HCT116 (cell line): ENCODE data around the gene RETREG1. TPM values are rescaled to one million over a fixed set of nuclear protein-coding genes. Genes with fewer than 3 reads are reported as not detected.

Experiments
- ATAC-seq: fragments of 200-7000 bp; cut with Tn5 transposase; 2 replicates; pipeline ENCODE4 v1.9.1; 2020; ENCODE audit warnings: mild to moderate bottlenecking, moderate library complexity
- BruUV-seq: library from RNA; stranded (reverse); fragments of 400-500 nt; replicated peaks from 2 replicates; lab custom pipeline; 2021; lab: Mats Ljungman, UMichigan
- CTCF ChIA-PET: fragments of 300-600 bp; sonication (Branson Sonifier 250); formaldehyde crosslinking; loops from one replicate; lab custom pipeline; 2021; ENCODE audit warnings: antibody characterized with exemption; lab: Charles Lee
- POLR2A ChIA-PET: fragments of 300-600, 350-600 bp; sonication (Branson Sonifier 250); formaldehyde crosslinking; loops from one replicate; lab custom pipeline; 2021; ENCODE audit warnings: antibody characterized with exemption; lab: Charles Lee
- RAD21 ChIA-PET, 2 experiments: fragments of 300-600 bp; sonication (Branson Sonifier 250); formaldehyde crosslinking; loops; one replicate each; lab custom pipeline; 2023; ENCODE audit warnings: low total read pairs in 2 of 2; ENCODE audit not compliant: uncharacterized antibody in 2 of 2, unreplicated experiment in 2 of 2, low non-redundant PET in 1 of 2; lab: Charles Lee
- DNase-seq: peaks from one replicate; pipeline ENCODE4 v3.0.0-alpha.2; 2010; ENCODE audit warnings: low read depth, low spot score
- H2AFZ ChIP-seq: fragments of 200-600 bp; shearing (Covaris generic), sonication (generic); 2 replicates; pipeline ENCODE4 v1.6.1; 2017; ENCODE audit warnings: low read depth, mixed run types, mixed read lengths, antibody characterized with exemption, low read length; ENCODE audit not compliant: poor library complexity, severe bottlenecking
- H3K27ac ChIP-seq: 2 replicates; pipeline ENCODE4 v1.5.1; 2012; ENCODE audit warnings: low read depth, low read length
- H3K27me3 ChIP-seq: fragments of 200-600 bp; sonication (generic); 2 replicates; pipeline ENCODE4 v1.6.1; 2016; ENCODE audit warnings: mixed run types, low read length, mixed read lengths; ENCODE audit not compliant: insufficient read depth
- H3K36me3 ChIP-seq, 2 experiments: fragments of 200-500 bp in 1 of 2; fragments of 200-600 bp in 1 of 2; sonication (Bioruptor generic) in 1 of 2; sonication (generic) in 1 of 2; 2 replicates each; pipeline versions ENCODE4 v1.5.1 to v1.6.1; 2014 to 2016; ENCODE audit warnings: low read length in 2 of 2, inconsistent platforms in 1 of 2, mixed read lengths in 1 of 2, mixed run types in 1 of 2; ENCODE audit not compliant: insufficient read depth in 2 of 2, control insufficient read depth in 1 of 2
- H3K4me1 ChIP-seq, 2 experiments: fragments of 200-600 bp in 1 of 2; sonication (generic) in 1 of 2; 2 replicates each; pipeline versions ENCODE4 v1.5.1 to v1.6.1; 2012 to 2017; ENCODE audit warnings: low read length in 2 of 2, inconsistent platforms in 1 of 2, mild to moderate bottlenecking in 1 of 2, mixed read lengths in 1 of 2, mixed run types in 1 of 2, moderate library complexity in 1 of 2; ENCODE audit not compliant: insufficient read depth in 2 of 2, control insufficient read depth in 1 of 2
- H3K4me2 ChIP-seq: fragments of 200-600 bp; sonication (generic); 2 replicates; pipeline ENCODE4 v1.6.1; 2017; ENCODE audit warnings: mixed run types, low read length, mixed read lengths
- H3K4me3 ChIP-seq, 2 experiments: fragments of 200-600 bp in 1 of 2; sonication (generic) in 1 of 2; replicated peaks in 1 of 2; 2 replicates each; pipeline ENCODE4 v1.5.1; 2011 to 2016; ENCODE audit warnings: low read length in 2 of 2, control low read depth in 1 of 2, low read depth in 1 of 2, mild to moderate bottlenecking in 1 of 2, mixed read lengths in 1 of 2, mixed run types in 1 of 2
- H3K79me2 ChIP-seq: fragments of 200-600 bp; sonication (generic); 2 replicates; pipeline ENCODE4 v1.6.1; 2017; ENCODE audit warnings: mild to moderate bottlenecking, mixed run types, low read length, moderate library complexity, mixed read lengths; ENCODE audit not compliant: insufficient read depth
- H3K9ac ChIP-seq: fragments of 200-600 bp; sonication (generic); 2 replicates; pipeline ENCODE4 v1.6.1; 2016; ENCODE audit warnings: low read length, mixed read lengths
- H3K9me2 ChIP-seq: fragments of 200-600 bp; sonication (generic), shearing (Covaris generic); 2 replicates; pipeline ENCODE4 v1.6.1; 2017; ENCODE audit warnings: mixed run types, mild to moderate bottlenecking, moderate library complexity; ENCODE audit not compliant: insufficient read depth
- H3K9me3 ChIP-seq, 2 experiments: fragments of 200-500 bp in 1 of 2; fragments of 200-600 bp in 1 of 2; sonication (Bioruptor generic) in 1 of 2; sonication (generic) in 1 of 2; 2 replicates each; pipeline ENCODE4 v1.6.1; 2014 to 2017; ENCODE audit warnings: low read length in 2 of 2, mixed read lengths in 2 of 2, inconsistent platforms in 1 of 2, low read depth in 1 of 2, mild to moderate bottlenecking in 1 of 2, mixed run types in 1 of 2, moderate library complexity in 1 of 2; ENCODE audit not compliant: control insufficient read depth in 1 of 2, insufficient read depth in 1 of 2
- H4K20me1 ChIP-seq: fragments of 200-600 bp; sonication (generic), shearing (Covaris generic); 2 replicates; pipeline ENCODE4 v1.6.1; 2017; ENCODE audit warnings: mixed run types, mild to moderate bottlenecking, moderate library complexity; ENCODE audit not compliant: insufficient read depth
- ATF3 ChIP-seq: IDR thresholded peaks from 2 replicates; pipeline ENCODE4 v1.6.1; 2012
- CBX3 ChIP-seq: IDR thresholded peaks from 2 replicates; pipeline ENCODE4 v1.6.1; 2012; ENCODE audit warnings: low read depth
- CEBPB ChIP-seq: IDR thresholded peaks from 2 replicates; pipeline ENCODE4 v1.6.1; 2012; ENCODE audit warnings: low read depth
- ELF1 ChIP-seq: IDR thresholded peaks from 2 replicates; pipeline ENCODE4 v1.6.1; 2012; ENCODE audit warnings: low read depth, borderline replicate concordance
- EZH2 ChIP-seq: fragments of 200-600 bp; sonication (generic); IDR thresholded peaks from 2 replicates; pipeline ENCODE4 v1.6.1; 2017; ENCODE audit warnings: antibody characterized with exemption, mixed run types
- FOSL1 ChIP-seq: IDR thresholded peaks from 2 replicates; pipeline ENCODE4 v1.6.1; 2012; ENCODE audit warnings: low read depth
- POLR2A ChIP-seq: IDR thresholded peaks from 2 replicates; pipeline ENCODE4 v1.7.0; 2011; ENCODE audit warnings: borderline replicate concordance; ENCODE audit not compliant: insufficient read depth, insufficient read length; ENCODE audit errors: extremely low read depth
- POLR2AphosphoS5 ChIP-seq: IDR thresholded peaks from 2 replicates; pipeline ENCODE4 v1.6.1; 2011; ENCODE audit warnings: mild to moderate bottlenecking, low read depth, low read length, moderate library complexity
- RAD21 ChIP-seq: IDR thresholded peaks from 2 replicates; pipeline ENCODE4 v1.6.1; 2012; ENCODE audit warnings: low read depth, mild to moderate bottlenecking
- REST ChIP-seq: IDR thresholded peaks from 2 replicates; pipeline ENCODE4 v1.6.1; 2012; ENCODE audit warnings: low read depth
- TCF7L2 ChIP-seq: IDR thresholded peaks from 2 replicates; pipeline ENCODE4 v1.7.0; 2011; ENCODE audit warnings: borderline replicate concordance, inconsistent platforms; ENCODE audit not compliant: insufficient read depth, insufficient read length; ENCODE audit errors: extremely low read depth
- YY1 ChIP-seq: IDR thresholded peaks from 2 replicates; pipeline ENCODE4 v1.6.1; 2011; ENCODE audit warnings: low read length, low read depth, moderate library complexity, mild to moderate bottlenecking; ENCODE audit not compliant: insufficient replicate concordance; ENCODE audit errors: extremely low read depth
- ZNF274 ChIP-seq: fragments of 200-500 bp; sonication (Bioruptor generic); IDR thresholded peaks from 2 replicates; pipeline ENCODE4 v1.6.1; 2014; ENCODE audit warnings: mild to moderate bottlenecking, low read depth, low read length, inconsistent platforms
- intact Hi-C: fragments of 100-400 bp; cut with micrococcal nuclease; formaldehyde crosslinking; loops from 2 replicates; pipeline ENCODE4 v1.10.0; 2022
- total RNA-seq: library from RNA; stranded (reverse); gene quantifications from one replicate; pipeline ENCODE4 v1.2.1, GENCODE V29; 2021; ENCODE audit not compliant: unreplicated experiment
- TF ChIP-seq, protein P1 (sequence below): IDR thresholded peaks from 2 replicates; pipeline ENCODE4 v1.6.1; 2011; ENCODE audit warnings: mild to moderate bottlenecking, low read length, moderate library complexity; ENCODE audit not compliant: insufficient replicate concordance; ENCODE audit errors: extremely low read depth
- TF ChIP-seq, protein P2 (sequence below): IDR thresholded peaks from 2 replicates; pipeline ENCODE4 v1.6.1; 2012
- TF ChIP-seq, protein P3 (sequence below), 3 experiments: fragments of 200-600 bp in 1 of 3; sonication (generic) in 1 of 3; IDR thresholded peaks in 2 of 3; conservative IDR thresholded peaks in 1 of 3; 2 replicates each; pipeline ENCODE4 v1.5.1; 2012 to 2017; ENCODE audit warnings: low read depth in 2 of 3, low read length in 2 of 3, antibody characterized with exemption in 1 of 3, borderline replicate concordance in 1 of 3, control low read depth in 1 of 3, mild to moderate bottlenecking in 1 of 3, mixed read lengths in 1 of 3, mixed run types in 1 of 3, moderate library complexity in 1 of 3; ENCODE audit not compliant: insufficient read depth in 1 of 3

Gene RETREG1
- total RNA-seq, 1 experiment from 2014 or later: 6.0 TPM

DNA sequence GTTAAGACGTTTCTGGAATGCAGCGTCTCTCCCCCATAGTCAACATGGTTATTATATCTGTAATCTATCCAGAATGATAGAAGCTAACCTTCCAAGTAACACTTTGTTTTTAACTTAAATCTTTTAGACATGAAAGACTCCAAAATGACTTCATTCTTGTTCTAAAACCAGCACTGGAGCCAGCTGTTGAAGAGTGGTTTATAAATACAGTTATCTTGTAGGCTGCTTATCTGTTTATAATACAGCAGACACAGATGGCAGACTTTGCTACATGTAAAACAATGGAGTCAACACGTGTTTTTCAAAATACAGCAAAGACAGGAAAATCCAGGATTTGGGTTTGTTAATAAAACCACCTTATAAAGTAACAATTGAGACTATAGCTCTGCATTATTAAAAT, 48.8 kb upstream of the RETREG1 start:
- CTCF ChIA-PET: interaction anchor here (0.7 kb wide), 1 partner anchor 505 kb away, joined by 4 read pairs; no protein-coding TSS in a partner anchor
- POLR2A ChIA-PET: no interaction called here
- TSS peak; percentile 40 for BruUV-seq

More for the DNA sequence above, 48.8 kb upstream of the RETREG1 start:
- TF ChIP-seq POLR2AphosphoS5 (no peak), CBX3 (no peak), FOSL1 (no peak), RAD21 (no peak), ZNF274 (no peak), ELF1 (no peak), EZH2 (no peak), REST (no peak), TCF7L2 (no peak), CEBPB (no peak), ATF3 (no peak), YY1 (no peak), POLR2A (no peak)
- TF ChIP-seq, protein P1, sequence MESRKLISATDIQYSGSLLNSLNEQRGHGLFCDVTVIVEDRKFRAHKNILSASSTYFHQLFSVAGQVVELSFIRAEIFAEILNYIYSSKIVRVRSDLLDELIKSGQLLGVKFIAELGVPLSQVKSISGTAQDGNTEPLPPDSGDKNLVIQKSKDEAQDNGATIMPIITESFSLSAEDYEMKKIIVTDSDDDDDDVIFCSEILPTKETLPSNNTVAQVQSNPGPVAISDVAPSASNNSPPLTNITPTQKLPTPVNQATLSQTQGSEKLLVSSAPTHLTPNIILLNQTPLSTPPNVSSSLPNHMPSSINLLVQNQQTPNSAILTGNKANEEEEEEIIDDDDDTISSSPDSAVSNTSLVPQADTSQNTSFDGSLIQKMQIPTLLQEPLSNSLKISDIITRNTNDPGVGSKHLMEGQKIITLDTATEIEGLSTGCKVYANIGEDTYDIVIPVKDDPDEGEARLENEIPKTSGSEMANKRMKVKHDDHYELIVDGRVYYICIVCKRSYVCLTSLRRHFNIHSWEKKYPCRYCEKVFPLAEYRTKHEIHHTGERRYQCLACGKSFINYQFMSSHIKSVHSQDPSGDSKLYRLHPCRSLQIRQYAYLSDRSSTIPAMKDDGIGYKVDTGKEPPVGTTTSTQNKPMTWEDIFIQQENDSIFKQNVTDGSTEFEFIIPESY: no peak
- TF ChIP-seq, protein P2, sequence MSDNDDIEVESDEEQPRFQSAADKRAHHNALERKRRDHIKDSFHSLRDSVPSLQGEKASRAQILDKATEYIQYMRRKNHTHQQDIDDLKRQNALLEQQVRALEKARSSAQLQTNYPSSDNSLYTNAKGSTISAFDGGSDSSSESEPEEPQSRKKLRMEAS: no peak
- TF ChIP-seq, protein P3, sequence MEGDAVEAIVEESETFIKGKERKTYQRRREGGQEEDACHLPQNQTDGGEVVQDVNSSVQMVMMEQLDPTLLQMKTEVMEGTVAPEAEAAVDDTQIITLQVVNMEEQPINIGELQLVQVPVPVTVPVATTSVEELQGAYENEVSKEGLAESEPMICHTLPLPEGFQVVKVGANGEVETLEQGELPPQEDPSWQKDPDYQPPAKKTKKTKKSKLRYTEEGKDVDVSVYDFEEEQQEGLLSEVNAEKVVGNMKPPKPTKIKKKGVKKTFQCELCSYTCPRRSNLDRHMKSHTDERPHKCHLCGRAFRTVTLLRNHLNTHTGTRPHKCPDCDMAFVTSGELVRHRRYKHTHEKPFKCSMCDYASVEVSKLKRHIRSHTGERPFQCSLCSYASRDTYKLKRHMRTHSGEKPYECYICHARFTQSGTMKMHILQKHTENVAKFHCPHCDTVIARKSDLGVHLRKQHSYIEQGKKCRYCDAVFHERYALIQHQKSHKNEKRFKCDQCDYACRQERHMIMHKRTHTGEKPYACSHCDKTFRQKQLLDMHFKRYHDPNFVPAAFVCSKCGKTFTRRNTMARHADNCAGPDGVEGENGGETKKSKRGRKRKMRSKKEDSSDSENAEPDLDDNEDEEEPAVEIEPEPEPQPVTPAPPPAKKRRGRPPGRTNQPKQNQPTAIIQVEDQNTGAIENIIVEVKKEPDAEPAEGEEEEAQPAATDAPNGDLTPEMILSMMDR (IDR thresholded peaks at IDR 0.05 in 2 of 3, conservative IDR thresholded peaks at IDR 0.05 in 1 of 3; ENCODE audit: borderline replicate concordance in 1 of 3, insufficient read depth in 1 of 3, low read depth in 2 of 3, low read length in 2 of 3): no peak
- no peak overlapping the region for H3K9ac ChIP-seq
- H3K9me2 ChIP-seq: no peaks in the 10 kb centered on the region
- no peak overlapping the region for H3K4me2 ChIP-seq
- H3K79me2 ChIP-seq: no peaks in the 10 kb centered on the region
- H3K4me1 ChIP-seq: no peaks in the 10 kb centered on the region
- no peaks in the 10 kb centered on the region for H3K9me3 ChIP-seq
- H4K20me1 ChIP-seq: no peaks in the 10 kb centered on the region
- H3K36me3 ChIP-seq: peaks cover 5% of the 10 kb centered on the region in 2 experiments; a peak in 3 of 4 replicates
- RAD21 ChIA-PET: no interaction called here
- no peak overlapping the region for H3K27ac ChIP-seq
- no peaks in the 10 kb centered on the region for H3K27me3 ChIP-seq
- DNase-seq: no peak
- H2AFZ ChIP-seq: no peak overlapping the region
- intact Hi-C loops: no loop called here
- no peak for ATAC-seq
- no peak overlapping the region for H3K4me3 ChIP-seq
